ENCODE measurements around the gene PLEKHJ1.

DNA sequence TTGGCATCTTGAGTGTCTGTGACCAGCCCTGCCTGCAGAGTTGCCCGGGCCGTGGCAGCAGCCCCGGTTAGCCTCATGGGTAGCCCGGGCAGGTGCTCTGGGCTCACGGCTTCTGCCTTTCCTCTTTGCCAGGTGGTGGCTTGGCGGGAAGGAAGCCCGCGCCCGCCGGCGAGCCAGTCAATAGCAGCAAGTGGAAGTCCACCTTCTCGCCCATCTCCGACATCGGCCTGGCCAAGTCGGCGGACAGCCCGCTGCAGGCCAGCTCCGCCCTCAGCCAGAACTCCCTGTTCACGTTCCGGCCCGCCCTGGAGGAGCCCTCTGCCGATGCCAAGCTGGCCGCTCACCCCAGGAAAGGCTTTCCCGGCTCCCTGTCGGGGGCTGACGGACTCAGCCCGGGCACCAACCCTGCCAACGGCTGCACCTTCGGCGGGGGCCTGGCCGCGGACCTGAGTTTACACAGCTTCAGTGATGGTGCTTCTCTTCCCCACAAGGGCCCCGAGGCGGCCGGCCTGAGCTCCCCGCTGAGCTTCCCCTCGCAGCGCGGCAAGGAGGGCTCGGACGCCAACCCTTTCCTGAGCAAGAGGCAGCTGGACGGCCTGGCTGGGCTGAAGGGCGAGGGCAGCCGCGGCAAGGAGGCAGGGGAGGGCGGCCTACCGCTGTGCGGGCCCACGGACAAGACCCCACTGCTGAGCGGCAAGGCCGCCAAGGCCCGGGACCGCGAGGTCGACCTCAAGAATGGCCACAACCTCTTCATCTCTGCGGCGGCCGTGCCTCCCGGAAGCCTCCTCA, 9.9 kb downstream of the PLEKHJ1 start:
- TF ChIP-seq, protein P1, sequence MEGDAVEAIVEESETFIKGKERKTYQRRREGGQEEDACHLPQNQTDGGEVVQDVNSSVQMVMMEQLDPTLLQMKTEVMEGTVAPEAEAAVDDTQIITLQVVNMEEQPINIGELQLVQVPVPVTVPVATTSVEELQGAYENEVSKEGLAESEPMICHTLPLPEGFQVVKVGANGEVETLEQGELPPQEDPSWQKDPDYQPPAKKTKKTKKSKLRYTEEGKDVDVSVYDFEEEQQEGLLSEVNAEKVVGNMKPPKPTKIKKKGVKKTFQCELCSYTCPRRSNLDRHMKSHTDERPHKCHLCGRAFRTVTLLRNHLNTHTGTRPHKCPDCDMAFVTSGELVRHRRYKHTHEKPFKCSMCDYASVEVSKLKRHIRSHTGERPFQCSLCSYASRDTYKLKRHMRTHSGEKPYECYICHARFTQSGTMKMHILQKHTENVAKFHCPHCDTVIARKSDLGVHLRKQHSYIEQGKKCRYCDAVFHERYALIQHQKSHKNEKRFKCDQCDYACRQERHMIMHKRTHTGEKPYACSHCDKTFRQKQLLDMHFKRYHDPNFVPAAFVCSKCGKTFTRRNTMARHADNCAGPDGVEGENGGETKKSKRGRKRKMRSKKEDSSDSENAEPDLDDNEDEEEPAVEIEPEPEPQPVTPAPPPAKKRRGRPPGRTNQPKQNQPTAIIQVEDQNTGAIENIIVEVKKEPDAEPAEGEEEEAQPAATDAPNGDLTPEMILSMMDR (IDR thresholded peaks at IDR 0.05): no peak
- TF ChIP-seq POLR2AphosphoS5 (IDR thresholded peaks at IDR 0.05; ENCODE audit: low read depth, low read length): no peak
- TF ChIP-seq, protein P2, sequence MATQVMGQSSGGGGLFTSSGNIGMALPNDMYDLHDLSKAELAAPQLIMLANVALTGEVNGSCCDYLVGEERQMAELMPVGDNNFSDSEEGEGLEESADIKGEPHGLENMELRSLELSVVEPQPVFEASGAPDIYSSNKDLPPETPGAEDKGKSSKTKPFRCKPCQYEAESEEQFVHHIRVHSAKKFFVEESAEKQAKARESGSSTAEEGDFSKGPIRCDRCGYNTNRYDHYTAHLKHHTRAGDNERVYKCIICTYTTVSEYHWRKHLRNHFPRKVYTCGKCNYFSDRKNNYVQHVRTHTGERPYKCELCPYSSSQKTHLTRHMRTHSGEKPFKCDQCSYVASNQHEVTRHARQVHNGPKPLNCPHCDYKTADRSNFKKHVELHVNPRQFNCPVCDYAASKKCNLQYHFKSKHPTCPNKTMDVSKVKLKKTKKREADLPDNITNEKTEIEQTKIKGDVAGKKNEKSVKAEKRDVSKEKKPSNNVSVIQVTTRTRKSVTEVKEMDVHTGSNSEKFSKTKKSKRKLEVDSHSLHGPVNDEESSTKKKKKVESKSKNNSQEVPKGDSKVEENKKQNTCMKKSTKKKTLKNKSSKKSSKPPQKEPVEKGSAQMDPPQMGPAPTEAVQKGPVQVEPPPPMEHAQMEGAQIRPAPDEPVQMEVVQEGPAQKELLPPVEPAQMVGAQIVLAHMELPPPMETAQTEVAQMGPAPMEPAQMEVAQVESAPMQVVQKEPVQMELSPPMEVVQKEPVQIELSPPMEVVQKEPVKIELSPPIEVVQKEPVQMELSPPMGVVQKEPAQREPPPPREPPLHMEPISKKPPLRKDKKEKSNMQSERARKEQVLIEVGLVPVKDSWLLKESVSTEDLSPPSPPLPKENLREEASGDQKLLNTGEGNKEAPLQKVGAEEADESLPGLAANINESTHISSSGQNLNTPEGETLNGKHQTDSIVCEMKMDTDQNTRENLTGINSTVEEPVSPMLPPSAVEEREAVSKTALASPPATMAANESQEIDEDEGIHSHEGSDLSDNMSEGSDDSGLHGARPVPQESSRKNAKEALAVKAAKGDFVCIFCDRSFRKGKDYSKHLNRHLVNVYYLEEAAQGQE (IDR thresholded peaks at IDR 0.05; ENCODE audit: insufficient read depth in 1 of 2, low read depth in 2 of 2, low read length in 1 of 2): no peak
